ENCODE data around the gene HP1BP3. TPM values are rescaled to one million over a fixed set of nuclear protein-coding genes. Genes with fewer than 3 reads are reported as not detected.

The HP1BP3 gene
- total and polyA plus RNA-seq, 12 donors = 54.4 to 148 (median 129) TPM

- TF ChIP-seq CTCF (IDR thresholded peaks at IDR 0.05) = no peak
- intact Hi-C loops (cut with DNase I) = loop anchor here in 1 of 10 donors (5.0 kb wide), 1 partner anchor 53 kb away; no protein-coding TSS in a partner anchor
- Histone ChIP-seq H3K36me3 (no peaks in the 10 kb centered on the region), H3K27ac (no peak overlapping the region), H3K27me3 (no peaks in the 10 kb centered on the region), H3K4me3 (no peak overlapping the region), H3K9me3 (no peaks in the 10 kb centered on the region), H3K4me1 (no peaks in the 10 kb centered on the region)
- no peak for ATAC-seq
- DNase-seq = no peak
- 94 to 96% methylated on average over 41 of the region's 41 CpGs for WGBS, 2 donors
Observed at GRCh38 chr1:20704390-20705202, 82.5 kb downstream of the HP1BP3 start.

- TF ChIP-seq CTCF (IDR thresholded peaks at IDR 0.05) = no peak
- WGBS, 2 donors = 93 to 98% methylated on average over 4 of the region's 4 CpGs
- Histone ChIP-seq H3K27ac (no peak overlapping the region), H3K36me3 (no peaks in the 10 kb centered on the region), H3K4me3 (no peak overlapping the region), H3K27me3 (no peaks in the 10 kb centered on the region), H3K4me1 (no peaks in the 10 kb centered on the region), H3K9me3 (no peaks in the 10 kb centered on the region)
- ATAC-seq (no peak), DNase-seq (no peak)
- intact Hi-C loops (cut with DNase I) = no loop called here
Observed at GRCh38 chr1:20703124-20703756, 83.9 kb downstream of the HP1BP3 start.

GRCh38 chr1:20702416-20702815, 84.7 kb downstream of the HP1BP3 start:
- no peak overlapping the region for H3K27ac ChIP-seq
- intact Hi-C loops (cut with DNase I) = no loop called here
- H3K27me3 ChIP-seq = no peaks in the 10 kb centered on the region
- 91 to 96% methylated on average over 1 of the region's 1 CpG for WGBS, 2 donors
- TF ChIP-seq CTCF (IDR thresholded peaks at IDR 0.05) = peak in 1 of 9 donors; percentile 17
- ATAC-seq (peak in 1 of 8 donors; percentile 16), DNase-seq (no peak)
- H3K4me3 ChIP-seq = no peak overlapping the region
- H3K4me1 ChIP-seq = peaks cover 0 to 1% (median 0%) of the 10 kb centered on the region in 9 donors
- no peaks in the 10 kb centered on the region for H3K36me3 ChIP-seq
- H3K9me3 ChIP-seq = no peaks in the 10 kb centered on the region

DNA sequence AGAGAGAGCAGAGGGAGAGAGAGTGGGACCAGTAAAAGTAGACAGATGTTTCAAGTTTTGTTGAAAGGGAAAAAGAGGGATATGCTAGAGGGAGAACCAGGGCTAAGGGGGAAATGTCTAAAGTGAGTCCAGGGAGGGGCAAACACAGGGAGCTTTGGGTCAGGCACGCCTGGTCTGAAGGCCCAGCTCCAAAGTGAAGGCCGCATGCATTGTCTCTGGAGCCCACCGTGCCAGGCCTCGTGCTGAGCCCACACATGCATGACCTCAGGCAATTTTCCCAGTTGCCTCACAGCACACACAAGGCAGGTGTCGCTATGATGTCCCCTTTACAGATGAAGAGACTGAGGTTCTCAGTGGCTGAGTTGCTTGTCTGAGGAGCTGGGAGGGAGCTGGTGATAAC, 85.3 kb downstream of the HP1BP3 start:
- no peak overlapping the region for H3K4me3 ChIP-seq
- DNase-seq (no peak), ATAC-seq (no peak)
- H3K9me3 ChIP-seq = no peaks in the 10 kb centered on the region
- no peak overlapping the region for H3K27ac ChIP-seq
- H3K36me3 ChIP-seq = no peaks in the 10 kb centered on the region
- WGBS, 2 donors = 91 to 93% methylated on average over 5 of the region's 5 CpGs
- H3K4me1 ChIP-seq = peaks cover 0 to 7% (median 5%) of the 10 kb centered on the region in 9 donors
- intact Hi-C loops (cut with DNase I) = no loop called here
- H3K27me3 ChIP-seq = no peaks in the 10 kb centered on the region
- no peak for TF ChIP-seq CTCF (IDR thresholded peaks at IDR 0.05)
